Endothelial cell of umbilical vein (primary cell): ENCODE results near the gene SPATA7. TPM values are rescaled to one million over a fixed set of nuclear protein-coding genes. Genes with fewer than 3 reads are reported as not detected.

ENCODE experiments used
- BruUV-seq: library from RNA; stranded (reverse); fragments of 400-500 nt; replicated peaks from 2 replicates; lab custom pipeline; 2021; lab: Mats Ljungman, UMichigan
- CTCF ChIA-PET: fragments of 300-600, 350-600 bp; sonication (Branson Sonifier 250); formaldehyde crosslinking; loops from one replicate; lab custom pipeline; 2021; ENCODE audit warnings: antibody characterized with exemption, inconsistent platforms; lab: Charles Lee
- POLR2A ChIA-PET: fragments of 300-600, 350-600 bp; sonication (Branson Sonifier 250); formaldehyde crosslinking; loops from one replicate; lab custom pipeline; 2021; ENCODE audit warnings: antibody characterized with exemption, inconsistent platforms; lab: Charles Lee
- DNase-seq: peaks from one replicate; pipeline ENCODE4 v3.0.0-alpha.2; 2011; ENCODE audit warnings: low read depth, low spot score
- FAIRE-seq: peaks from 2 replicates; lab custom pipeline; 2011; peaks lifted over from hg19 to GRCh38; lab: Jason Lieb, UNC
- H2AFZ ChIP-seq: 2 replicates; pipeline ENCODE4 v1.6.0; 2012; ENCODE audit warnings: low read depth, low read length, control low read depth, inconsistent platforms
- H3K27ac ChIP-seq: 2 replicates; pipeline ENCODE4 v1.5.1; 2011; ENCODE audit warnings: low read depth, mild to moderate bottlenecking, control low read depth, low read length, moderate library complexity; ENCODE audit not compliant: insufficient read depth
- H3K27me3 ChIP-seq, 2 experiments: 2 replicates each; pipeline versions ENCODE4 v1.6.0 to v1.6.1; 2011; ENCODE audit warnings: low read length in 2 of 2, mixed read lengths in 1 of 2; ENCODE audit not compliant: control insufficient read depth in 2 of 2, insufficient read depth in 2 of 2
- H3K36me3 ChIP-seq, 2 experiments: 2 replicates in 1 of 2; 3 replicates in 1 of 2; pipeline ENCODE4 v1.5.1; 2011; ENCODE audit warnings: low read length in 2 of 2, mild to moderate bottlenecking in 1 of 2, moderate library complexity in 1 of 2; ENCODE audit not compliant: control insufficient read depth in 2 of 2, insufficient read depth in 2 of 2; ENCODE audit errors: extremely low read depth in 1 of 2
- H3K4me1 ChIP-seq: 3 replicates; pipeline ENCODE4 v1.5.1; 2011; ENCODE audit warnings: mild to moderate bottlenecking, low read length; ENCODE audit not compliant: control insufficient read depth, insufficient read depth; ENCODE audit errors: extremely low read depth
- H3K4me2 ChIP-seq: 2 replicates; pipeline ENCODE4 v1.6.1; 2011; ENCODE audit warnings: low read length, control low read depth, mixed read lengths; ENCODE audit not compliant: insufficient read depth
- H3K4me3 ChIP-seq, 3 experiments: fragments of 200-600 bp in 1 of 3; sonication (generic), shearing (Covaris generic) in 1 of 3; replicated peaks in 1 of 3; 2 replicates each; pipeline ENCODE4 v1.5.1; 2011 to 2016; ENCODE audit warnings: control low read depth in 3 of 3, low read length in 3 of 3, mild to moderate bottlenecking in 2 of 3, inconsistent platforms in 1 of 3, low read depth in 1 of 3, moderate library complexity in 1 of 3; ENCODE audit not compliant: insufficient read depth in 1 of 3
- H3K79me2 ChIP-seq: 2 replicates; pipeline ENCODE4 v1.6.0; 2012; ENCODE audit warnings: low read length, inconsistent platforms; ENCODE audit not compliant: control insufficient read depth, insufficient read depth
- H3K9ac ChIP-seq: replicated peaks from 2 replicates; pipeline ENCODE3; 2011; ENCODE audit warnings: low read length, control low read depth; ENCODE audit not compliant: insufficient read depth; ENCODE audit errors: extremely low read depth
- H3K9me1 ChIP-seq: replicated peaks from 3 replicates; pipeline ENCODE4 v1.6.0; 2011; ENCODE audit warnings: mild to moderate bottlenecking, low read length; ENCODE audit not compliant: control insufficient read depth, insufficient read depth; ENCODE audit errors: extremely low read depth
- H3K9me3 ChIP-seq: replicated peaks from 2 replicates; pipeline ENCODE4 v1.5.1; 2012; ENCODE audit warnings: low read length, inconsistent platforms; ENCODE audit not compliant: control insufficient read depth, insufficient read depth
- H4K20me1 ChIP-seq: replicated peaks from 2 replicates; pipeline ENCODE3; 2011; ENCODE audit warnings: mild to moderate bottlenecking, low read length; ENCODE audit not compliant: control insufficient read depth, insufficient read depth; ENCODE audit errors: extremely low read depth
- CTCF ChIP-seq, 2 donors: IDR thresholded peaks; 1 replicate in 1 of 2; 2 replicates in 1 of 2; pipeline ENCODE4 v1.5.1; 2011; ENCODE audit warnings: low read length in 2 of 2, mild to moderate bottlenecking in 2 of 2, moderate library complexity in 2 of 2, control low read depth in 1 of 2, inconsistent platforms in 1 of 2, low read depth in 1 of 2; ENCODE audit not compliant: insufficient read depth in 1 of 2; ENCODE audit errors: extremely low read depth in 1 of 2
- EZH2 ChIP-seq: IDR thresholded peaks from 2 replicates; pipeline ENCODE4 v1.6.1; 2012; ENCODE audit warnings: borderline replicate concordance, low read depth, mild to moderate bottlenecking, moderate library complexity, low read length, inconsistent platforms; ENCODE audit not compliant: severe bottlenecking
- FOS ChIP-seq: IDR thresholded peaks from 2 replicates; pipeline ENCODE4 v1.6.1; 2011; ENCODE audit warnings: mild to moderate bottlenecking, low read length, moderate library complexity, borderline replicate concordance; ENCODE audit not compliant: insufficient read depth
- GATA2 ChIP-seq: IDR thresholded peaks from 2 replicates; pipeline ENCODE4 v1.7.0; 2011; ENCODE audit warnings: low read depth, mild to moderate bottlenecking, moderate library complexity, mixed read lengths, low read length; ENCODE audit not compliant: insufficient read length, insufficient read depth
- JUN ChIP-seq: IDR thresholded peaks from 2 replicates; pipeline ENCODE4 v1.6.1; 2011; ENCODE audit warnings: borderline replicate concordance, low read depth; ENCODE audit not compliant: insufficient read length, insufficient read depth
- MAX ChIP-seq: IDR thresholded peaks from 2 replicates; pipeline ENCODE4 v1.6.1; 2011; ENCODE audit not compliant: insufficient read depth, insufficient read length
- MYC ChIP-seq: IDR thresholded peaks from one replicate; pipeline ENCODE4 v1.6.1; 2011; ENCODE audit warnings: mild to moderate bottlenecking, low read depth, low read length
- POLR2A ChIP-seq: IDR thresholded peaks from 2 replicates; pipeline ENCODE4 v1.6.1; 2012; ENCODE audit warnings: low read depth, mild to moderate bottlenecking, control low read depth, low read length
- POLR2AphosphoS5 ChIP-seq: IDR thresholded peaks from 2 replicates; pipeline ENCODE4 v1.6.1; 2012; ENCODE audit warnings: low read depth, mild to moderate bottlenecking, control low read depth, low read length, moderate library complexity; ENCODE audit not compliant: insufficient read depth
- dilution Hi-C: fragments of 300-500 bp; cut with MboI; formaldehyde crosslinking; loops from one replicate; pipeline ENCODE4 v1.15.0; 2019; ENCODE audit warnings: low sequenced_read_pairs; ENCODE audit not compliant: extremely low pct_ligation_motif_present
- intact Hi-C: fragments of 100-400 bp; cut with micrococcal nuclease; formaldehyde crosslinking; loops from one replicate; pipeline ENCODE4 v1.10.0; 2022
- polyA plus RNA-seq, 4 experiments: library from polyadenylated mRNA; depleted of rRNA in 3 of 4; stranded (reverse) in 3 of 4; unstranded in 1 of 4; fragments of >200 nt; gene quantifications; 2 replicates each; pipeline versions ENCODE4 v1.2.1 to v1.2.3, GENCODE V29; 2011 to 2012; ENCODE audit warnings: missing spikeins in 1 of 4
- total RNA-seq: library from RNA; stranded (reverse); gene quantifications from 2 replicates; pipeline ENCODE4 v1.2.3, GENCODE V29; 2021

The SPATA7 gene
- total and polyA plus RNA-seq, 2 donors (not counting 3 experiments of a cell fraction or from before 2014, with no cell fraction given): 4.0 to 9.7 TPM

GRCh38 chr14:88452231-88452630 is 66.8 kb downstream of the SPATA7 start:
- intact Hi-C loops: no loop called here
- no peak overlapping the region for H3K27ac ChIP-seq
- no peak for DNase-seq
- no peaks in the 10 kb centered on the region for H3K27me3 ChIP-seq
- dilution Hi-C loops: no loop called here
- no peaks in the 10 kb centered on the region for H3K9me1 ChIP-seq
- TF ChIP-seq MAX (no peak), POLR2AphosphoS5 (no peak), JUN (no peak), FOS (no peak), POLR2A (no peak)
- no peaks in the 10 kb centered on the region for H3K4me1 ChIP-seq
- no peak overlapping the region for H3K4me3 ChIP-seq
- H2AFZ ChIP-seq: no peak overlapping the region
- H4K20me1 ChIP-seq: no peaks in the 10 kb centered on the region
- no peak for FAIRE-seq
- no peaks in the 10 kb centered on the region for H3K9me3 ChIP-seq
- POLR2A ChIA-PET: no interaction called here
- BruUV-seq: no TSS peak
- no peaks in the 10 kb centered on the region for H3K79me2 ChIP-seq
- H3K36me3 ChIP-seq: no peaks in the 10 kb centered on the region
- CTCF ChIA-PET: interaction anchor here (1.5 kb wide), 1 partner anchor 12 kb away, joined by 4 read pairs; no protein-coding TSS in a partner anchor
- H3K9ac ChIP-seq: no peak overlapping the region
- H3K4me2 ChIP-seq: no peak overlapping the region

- Histone ChIP-seq H3K4me2 (no peak overlapping the region), H4K20me1 (no peaks in the 10 kb centered on the region), H3K9me1 (no peaks in the 10 kb centered on the region), H3K27ac (no peak overlapping the region), H3K4me3 (no peak overlapping the region), H3K9ac (no peak overlapping the region), H3K4me1 (no peaks in the 10 kb centered on the region), H3K36me3 (no peaks in the 10 kb centered on the region), H3K27me3 (no peaks in the 10 kb centered on the region), H3K9me3 (no peaks in the 10 kb centered on the region), H3K79me2 (no peaks in the 10 kb centered on the region), H2AFZ (no peak overlapping the region)
- BruUV-seq: no TSS peak
- TF ChIP-seq MYC: no peak
- TF ChIP-seq POLR2AphosphoS5: no peak
- no peak for TF ChIP-seq EZH2
- TF ChIP-seq CTCF (IDR thresholded peaks at IDR 0.05; ENCODE audit: extremely low read depth in 1 of 2, insufficient read depth in 1 of 2, low read depth in 1 of 2, low read length in 2 of 2): no peak
- no peak for TF ChIP-seq FOS
- no peak for TF ChIP-seq GATA2
- TF ChIP-seq JUN: no peak
- TF ChIP-seq MAX: no peak
- TF ChIP-seq POLR2A: no peak
- dilution Hi-C loops (no loop called here), intact Hi-C loops (no loop called here)
- CTCF ChIA-PET: interaction anchor here (0.6 to 1.7 kb wide), 2 partner anchors 9 to 14 kb away, joined by 3 to 5 read pairs; no protein-coding TSS in a partner anchor
- DNase-seq (no peak), FAIRE-seq (no peak)
- POLR2A ChIA-PET: no interaction called here
These were observed 69.4 kb downstream of the SPATA7 start for GRCh38 chr14:88454886-88455285.
